ENCODE data around the gene TBC1D9.
"Not testable (repeated sequence)": the region's sequence is repeated elsewhere in the genome, so short reads cannot be mapped to it uniquely, and the experiment has no call there.

TBC1D9 gene

GRCh38 chr4:140756319-140757231 lies at the start of gene TBC1D9:
TBC1D9 (minus strand) TSS chr4:140756385; CDS start chr4:140756045, 340 bp downstream.
- DNase-seq (ENCODE audit: low read depth), result peak; percentile 76

- DNase-seq (ENCODE audit: low read depth), result no peak
Observed at GRCh38 chr4:140805293-140805692, 49.1 kb upstream of the TBC1D9 start.

GRCh38 chr4:140802591-140802990 lies 46.4 kb upstream of the TBC1D9 start:
- no peak for DNase-seq (ENCODE audit: low read depth)

DNA sequence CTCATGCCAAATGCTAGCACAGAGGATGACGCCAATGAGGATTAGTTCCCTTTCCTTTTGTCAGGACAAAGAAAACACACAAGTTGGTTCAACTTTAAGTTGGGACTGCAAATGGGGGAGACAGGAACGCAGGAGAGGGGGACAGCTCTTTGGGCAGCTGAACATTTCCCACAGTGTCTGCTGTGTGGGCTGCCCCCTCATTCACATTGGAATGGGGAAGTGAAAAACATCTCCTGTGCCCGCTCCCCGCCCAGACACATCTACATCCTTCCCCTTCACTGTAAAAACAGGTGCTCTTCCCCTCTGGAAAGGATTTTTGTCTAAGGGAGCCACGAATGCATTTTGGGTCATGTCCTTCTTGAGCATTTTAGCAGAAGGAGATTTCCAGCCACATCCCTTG lies 44.5 kb upstream of the TBC1D9 start:
- no peak for DNase-seq (ENCODE audit: low read depth)

- no peak for DNase-seq (ENCODE audit: low read depth)
Observed at GRCh38 chr4:140799686-140800225, 43.6 kb upstream of the TBC1D9 start.

- DNase-seq (ENCODE audit: low read depth), result no peak
Observed at GRCh38 chr4:140793291-140793690, 37.1 kb upstream of the TBC1D9 start.

DNA sequence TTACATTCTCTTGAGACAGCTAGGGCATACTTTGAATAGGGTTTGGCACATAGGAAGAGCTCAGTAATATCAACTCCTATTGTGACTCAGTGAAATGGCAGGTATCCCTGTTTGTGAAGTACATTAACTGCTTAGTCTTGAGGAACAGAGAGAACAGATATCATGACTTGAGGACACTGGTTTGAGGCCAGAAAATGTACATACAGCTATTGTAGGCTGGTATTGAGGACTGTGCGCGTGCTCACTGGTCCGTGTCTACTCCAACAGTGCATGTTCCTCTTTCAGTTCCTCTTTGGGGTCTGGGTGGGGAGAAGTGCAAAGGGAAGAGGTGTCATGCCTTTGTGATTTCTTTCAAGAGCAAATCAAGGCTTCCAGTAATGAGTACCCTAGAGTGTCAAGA lies 34.6 kb upstream of the TBC1D9 start:
- no peak for DNase-seq (ENCODE audit: low read depth)

DNA sequence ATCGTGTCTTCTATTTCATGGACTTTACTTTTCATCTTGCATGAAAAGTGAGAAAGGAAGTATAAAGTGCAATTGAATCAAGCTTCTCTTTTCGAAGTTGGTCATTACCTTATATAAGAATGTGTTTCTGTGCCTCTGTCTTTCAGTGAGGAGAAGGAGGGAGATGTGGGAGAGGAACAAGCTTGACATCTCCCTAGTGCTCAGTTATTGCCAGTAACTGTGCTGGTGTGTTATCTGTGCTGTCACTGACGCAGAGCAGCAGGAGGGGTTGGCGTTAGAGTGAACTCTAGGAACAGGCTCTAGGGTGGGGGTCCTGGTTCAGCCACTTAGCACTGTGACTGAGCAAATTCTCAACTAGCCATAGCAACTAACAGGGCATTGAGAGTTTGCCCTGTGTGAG lies 34.0 kb upstream of the TBC1D9 start:
- DNase-seq (ENCODE audit: low read depth), result no peak

DNA sequence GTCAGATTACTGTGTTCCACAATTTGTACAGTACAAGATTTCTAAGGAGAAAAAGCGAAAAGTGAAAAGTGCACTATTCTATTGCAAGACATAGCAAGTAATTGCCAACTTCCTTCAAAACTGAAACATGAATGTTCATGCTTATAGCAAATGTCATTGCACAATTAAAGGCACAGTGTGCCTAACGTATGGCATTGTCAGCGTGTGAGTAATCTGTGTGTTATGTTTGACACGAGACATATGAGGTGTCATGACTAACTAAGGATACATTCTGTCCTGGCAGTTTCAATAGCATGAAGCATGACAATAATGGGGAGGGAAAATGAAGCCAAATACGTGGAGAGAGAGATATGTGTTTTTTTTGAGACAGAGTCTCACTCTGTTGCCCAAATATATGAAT lies 33.6 kb upstream of the TBC1D9 start:
- peak; percentile 21 for DNase-seq (ENCODE audit: low read depth)

- DNase-seq (ENCODE audit: low read depth), result not testable (repeated sequence)
Observed at GRCh38 chr4:140782787-140783186, 26.6 kb upstream of the TBC1D9 start.

DNA sequence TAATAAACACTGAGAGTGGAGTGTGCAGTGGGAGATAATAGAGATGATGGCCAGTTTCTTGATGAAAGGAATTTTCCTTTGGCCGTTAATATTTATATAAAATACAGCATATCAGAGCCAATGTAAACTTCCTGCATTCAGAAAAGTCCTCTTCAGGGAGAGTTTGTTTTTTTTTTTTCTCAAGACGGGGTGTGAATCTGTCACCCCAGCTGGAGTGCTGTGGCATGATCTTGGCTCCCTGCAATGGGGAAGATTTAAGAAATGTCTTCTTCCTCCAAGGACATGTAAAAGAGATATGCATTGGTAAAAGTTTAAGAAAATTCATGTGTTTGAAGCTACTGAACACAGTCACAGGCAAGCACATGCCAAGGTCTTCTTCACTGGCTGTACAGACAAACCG lies 25.4 kb upstream of the TBC1D9 start:
- DNase-seq (ENCODE audit: low read depth), result no peak

DNA sequence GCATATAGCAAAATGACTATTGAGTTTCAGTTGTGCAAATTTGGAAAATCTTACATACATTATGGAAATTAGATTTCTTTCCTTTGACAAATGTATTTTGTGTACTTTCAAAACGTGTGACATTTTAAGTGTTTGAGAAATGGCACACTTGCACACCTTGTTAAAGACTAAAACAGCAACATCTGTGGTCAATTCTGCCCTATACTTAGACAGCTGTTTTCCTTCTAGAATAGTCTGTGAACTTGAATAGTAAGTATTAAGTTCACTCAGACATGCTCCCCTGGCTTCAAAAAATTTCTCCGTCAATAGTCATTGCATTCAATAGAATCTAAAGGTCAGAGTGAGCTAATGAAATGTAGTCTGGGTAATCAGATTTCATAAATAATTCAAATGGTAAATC lies 21.7 kb upstream of the TBC1D9 start:
- no peak for DNase-seq (ENCODE audit: low read depth)

- DNase-seq (ENCODE audit: low read depth), result no peak
Observed at GRCh38 chr4:140777386-140777785, 21.2 kb upstream of the TBC1D9 start.

GRCh38 chr4:140776556-140776955 lies 20.4 kb upstream of the TBC1D9 start:
- no peak for DNase-seq (ENCODE audit: low read depth)

DNA sequence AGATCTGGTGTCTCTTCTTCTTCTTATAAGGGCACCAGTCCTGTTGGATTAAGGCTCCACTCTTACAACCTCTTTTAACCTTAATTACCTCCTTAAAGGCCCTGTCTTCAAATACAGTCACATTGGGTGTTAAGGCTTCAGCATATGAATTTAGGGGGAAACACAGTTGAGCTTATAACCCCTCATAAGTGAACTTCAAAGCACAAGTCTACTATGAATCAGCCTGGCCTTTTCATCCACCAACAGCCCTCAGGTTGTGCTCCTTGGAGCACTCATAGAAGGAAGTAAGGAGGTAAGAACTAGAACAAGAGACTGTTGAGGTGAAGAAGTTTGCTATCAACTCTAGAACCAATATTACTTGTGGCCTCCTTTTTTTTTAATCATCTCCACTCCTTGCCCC lies 18.8 kb upstream of the TBC1D9 start:
- no peak for DNase-seq (ENCODE audit: low read depth)

DNA sequence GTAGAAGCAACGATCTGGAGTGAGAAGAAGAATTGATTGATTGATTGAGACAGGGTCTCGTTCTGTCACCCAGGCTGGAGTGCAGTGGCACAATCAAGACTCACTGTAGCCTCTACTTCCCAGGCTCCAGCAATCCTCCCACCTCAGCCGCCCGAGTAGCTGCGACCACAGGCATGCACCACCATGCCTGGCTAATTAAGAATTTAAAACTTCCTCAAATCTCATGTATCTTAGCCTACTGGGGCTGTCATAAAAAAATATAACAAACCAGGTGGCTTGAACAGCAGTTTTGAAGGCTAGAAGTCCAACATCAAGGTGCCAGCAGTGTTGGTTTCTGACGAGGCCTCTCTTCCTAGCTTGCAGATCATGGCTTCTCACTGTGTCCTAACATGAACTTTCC lies 18.3 kb upstream of the TBC1D9 start:
- DNase-seq (ENCODE audit: low read depth), result no peak

DNA sequence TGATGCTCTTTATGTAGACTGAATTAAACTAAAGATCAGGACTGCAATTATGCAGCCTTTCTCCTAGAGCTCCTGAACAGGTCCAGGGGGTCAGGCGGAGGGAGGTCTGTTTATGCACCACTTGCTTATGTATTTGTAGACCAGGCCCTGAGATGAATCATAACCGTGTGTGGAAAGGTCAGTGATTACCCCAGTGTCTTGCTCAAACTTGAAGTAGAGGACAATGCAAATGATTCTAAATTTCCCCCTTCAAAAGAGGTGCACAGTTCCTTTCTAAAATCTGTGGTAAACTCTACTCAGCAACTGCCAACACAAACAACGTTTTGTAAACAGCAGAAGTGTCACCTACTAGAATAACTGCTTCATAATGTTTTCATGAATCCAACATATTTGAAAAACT lies 13.0 kb upstream of the TBC1D9 start:
- DNase-seq (ENCODE audit: low read depth), result no peak

GRCh38 chr4:140764785-140765392 lies 8.7 kb upstream of the TBC1D9 start:
- peak; percentile 60 for DNase-seq (ENCODE audit: low read depth)

DNA sequence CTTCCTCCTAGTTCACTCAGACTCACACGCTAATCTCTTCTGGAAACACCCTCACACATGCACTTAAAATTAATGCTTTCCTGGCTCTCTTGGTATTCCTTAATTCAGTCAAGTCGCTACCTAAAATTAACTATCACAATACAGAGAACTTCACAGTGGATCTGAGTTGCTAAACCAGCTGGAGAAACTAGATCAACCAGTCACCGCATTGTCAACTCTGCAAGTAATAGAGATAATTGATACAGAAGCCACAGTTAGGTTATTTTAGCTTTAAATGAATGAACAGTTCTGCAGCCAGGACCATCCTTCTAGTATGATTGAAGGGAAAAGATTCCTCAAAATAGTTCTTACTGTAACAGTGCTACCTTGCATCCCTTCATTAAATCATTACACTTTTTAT lies 6.0 kb upstream of the TBC1D9 start:
- DNase-seq (ENCODE audit: low read depth), result no peak

DNA sequence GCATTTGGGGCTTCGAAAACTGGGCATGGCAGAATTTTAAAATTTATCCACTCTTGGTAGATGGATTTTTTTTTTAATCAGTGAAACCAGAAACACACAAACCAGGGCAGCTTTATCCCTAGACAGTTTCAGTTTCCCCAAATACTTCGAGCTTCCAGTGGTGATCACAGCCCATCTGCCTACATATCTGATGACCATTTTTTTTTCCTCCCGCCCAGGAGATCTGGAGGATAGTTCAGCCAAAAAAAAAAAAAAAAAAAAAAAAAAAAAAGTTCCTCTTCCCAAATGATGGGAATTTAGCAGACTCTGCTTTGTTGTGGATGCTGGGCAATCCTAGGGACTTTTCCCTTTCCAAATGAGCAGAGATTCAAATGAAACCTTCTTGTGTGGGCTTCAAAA lies 1.0 kb upstream of the TBC1D9 start:
- peak; percentile 31 for DNase-seq (ENCODE audit: low read depth)

DNA sequence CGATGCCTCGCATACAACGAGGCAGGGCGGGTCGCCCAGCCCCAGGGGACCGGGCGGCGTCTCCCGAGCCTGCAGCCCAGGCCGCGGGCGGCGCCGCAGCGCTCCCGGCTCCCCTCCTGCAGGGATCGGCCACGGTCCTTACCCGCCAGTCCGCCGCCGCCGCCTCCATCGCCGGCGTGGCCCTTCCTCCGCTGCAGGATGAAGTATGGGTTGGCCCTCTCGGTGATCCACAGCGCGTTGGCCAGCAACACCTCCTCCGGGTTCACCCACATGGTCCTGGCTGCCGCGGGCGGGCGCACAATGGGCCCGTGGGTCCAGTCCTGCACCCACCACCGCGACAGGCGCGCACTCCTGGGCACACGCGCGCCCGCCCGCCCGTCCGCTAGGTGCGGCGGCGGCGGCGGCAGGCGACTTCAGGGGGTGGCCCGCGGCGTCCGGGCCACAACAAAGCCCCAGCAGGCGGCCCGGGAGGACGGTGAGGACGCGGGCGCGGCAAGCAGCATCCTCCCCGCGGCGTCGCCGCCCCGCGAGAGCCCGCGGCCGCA lies 339 bp downstream of the TBC1D9 start:
- DNase-seq (ENCODE audit: low read depth), result peak; percentile 44

- no peak for DNase-seq (ENCODE audit: low read depth)
Observed at GRCh38 chr4:140754918-140755773, 1.0 kb downstream of the TBC1D9 start.

Data from fibroblast of gingiva (primary cell).